C4-2B (cell line): ENCODE results near the gene ARL14EPL.
"Not testable (repeated sequence)": the region's sequence is repeated elsewhere in the genome, so short reads cannot be mapped to it uniquely, and the experiment has no call there.

Experiments used
- H3K27ac ChIP-seq: fragments of 450-650 bp; 2 replicates; pipeline ENCODE4 v1.5.1; 2017
- ZFX ChIP-seq: fragments of 450-650 bp; IDR thresholded peaks from 2 replicates; pipeline ENCODE4 v1.6.1; 2017
- TF ChIP-seq, protein P1 (sequence below): fragments of 450-650 bp; conservative IDR thresholded peaks from 2 replicates; pipeline ENCODE4 v1.5.1; 2017; ENCODE audit warnings: mild to moderate bottlenecking

ARL14EPL gene

DNA sequence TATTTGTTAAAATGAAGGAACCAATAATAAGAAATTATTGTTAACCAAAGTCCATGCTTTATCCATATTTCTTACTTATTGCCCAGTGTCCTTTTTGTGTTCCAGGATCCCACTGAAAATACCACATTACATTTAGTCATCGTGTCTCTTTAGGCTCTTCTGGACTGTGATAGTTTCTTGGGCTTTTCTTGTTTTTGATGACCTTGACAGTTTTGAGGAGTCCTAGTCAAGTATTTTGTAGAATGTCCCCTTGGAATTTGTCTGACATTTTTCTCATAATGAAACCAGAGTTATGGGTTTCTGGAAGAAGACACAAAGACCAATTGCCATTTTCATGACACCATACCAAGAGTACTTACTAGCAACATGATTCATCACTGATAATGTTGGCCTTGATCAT lies 38.9 kb downstream of the ARL14EPL start:
- no peak for TF ChIP-seq ZFX
- TF ChIP-seq, protein P1, sequence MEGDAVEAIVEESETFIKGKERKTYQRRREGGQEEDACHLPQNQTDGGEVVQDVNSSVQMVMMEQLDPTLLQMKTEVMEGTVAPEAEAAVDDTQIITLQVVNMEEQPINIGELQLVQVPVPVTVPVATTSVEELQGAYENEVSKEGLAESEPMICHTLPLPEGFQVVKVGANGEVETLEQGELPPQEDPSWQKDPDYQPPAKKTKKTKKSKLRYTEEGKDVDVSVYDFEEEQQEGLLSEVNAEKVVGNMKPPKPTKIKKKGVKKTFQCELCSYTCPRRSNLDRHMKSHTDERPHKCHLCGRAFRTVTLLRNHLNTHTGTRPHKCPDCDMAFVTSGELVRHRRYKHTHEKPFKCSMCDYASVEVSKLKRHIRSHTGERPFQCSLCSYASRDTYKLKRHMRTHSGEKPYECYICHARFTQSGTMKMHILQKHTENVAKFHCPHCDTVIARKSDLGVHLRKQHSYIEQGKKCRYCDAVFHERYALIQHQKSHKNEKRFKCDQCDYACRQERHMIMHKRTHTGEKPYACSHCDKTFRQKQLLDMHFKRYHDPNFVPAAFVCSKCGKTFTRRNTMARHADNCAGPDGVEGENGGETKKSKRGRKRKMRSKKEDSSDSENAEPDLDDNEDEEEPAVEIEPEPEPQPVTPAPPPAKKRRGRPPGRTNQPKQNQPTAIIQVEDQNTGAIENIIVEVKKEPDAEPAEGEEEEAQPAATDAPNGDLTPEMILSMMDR: no peak
- H3K27ac ChIP-seq: no peak overlapping the region

DNA sequence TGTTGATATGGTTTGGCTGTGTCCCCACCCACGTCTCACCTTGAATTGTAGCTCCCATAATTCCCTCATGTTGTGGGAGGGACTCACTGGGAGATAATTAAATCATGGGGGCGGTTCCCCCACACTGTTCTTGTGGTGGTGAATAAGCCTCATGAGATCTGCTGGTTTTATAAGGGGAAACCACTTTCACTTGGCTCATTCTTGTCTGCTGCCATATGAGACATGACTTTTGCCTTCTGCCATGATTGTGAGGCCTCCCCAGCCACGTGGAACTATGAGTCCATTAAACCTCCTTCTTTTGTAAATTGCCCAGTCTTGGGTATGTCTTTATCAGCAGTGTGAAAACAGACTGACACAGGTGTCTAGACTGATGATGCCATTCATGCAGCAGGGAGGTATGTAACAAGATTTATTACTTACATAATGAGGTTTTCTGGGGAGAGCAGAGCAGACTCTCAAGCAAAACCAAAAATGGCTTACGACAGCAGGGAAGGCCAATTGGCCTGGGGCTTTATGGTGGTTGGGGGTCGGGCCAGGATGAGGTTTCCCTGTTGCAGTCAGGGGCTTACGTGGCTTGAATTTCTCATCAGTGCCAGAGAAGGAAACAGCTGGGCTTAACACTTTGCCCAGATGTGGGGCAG lies 43.0 kb downstream of the ARL14EPL start:
- TF ChIP-seq, protein P1: no peak
- TF ChIP-seq ZFX: no peak
- no peak overlapping the region for H3K27ac ChIP-seq

GRCh38 chr5:116076496-116076895 lies 44.2 kb downstream of the ARL14EPL start:
- H3K27ac ChIP-seq: no peak overlapping the region
- TF ChIP-seq ZFX: no peak
- TF ChIP-seq, protein P1: no peak

DNA sequence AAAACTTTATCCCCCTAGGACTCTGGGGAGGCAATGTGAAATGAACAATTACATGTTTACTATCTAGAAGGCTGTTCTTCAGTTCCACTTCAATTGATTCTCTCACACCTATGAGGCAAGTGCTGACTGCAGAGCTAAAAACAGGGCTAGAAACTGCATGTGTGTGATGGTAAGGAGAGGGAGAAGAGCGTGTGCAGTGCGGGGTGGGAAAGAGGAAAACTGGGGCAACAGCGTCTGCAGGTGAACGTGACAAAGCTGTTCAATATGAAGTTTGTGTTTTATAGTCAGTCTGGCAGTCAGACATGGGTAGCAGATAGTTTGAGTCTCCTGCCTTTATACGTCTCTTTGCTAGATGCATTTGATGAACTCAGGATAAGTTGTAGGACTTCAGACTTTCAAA lies 45.9 kb downstream of the ARL14EPL start:
- no peak overlapping the region for H3K27ac ChIP-seq
- TF ChIP-seq, protein P1: no peak
- no peak for TF ChIP-seq ZFX

DNA sequence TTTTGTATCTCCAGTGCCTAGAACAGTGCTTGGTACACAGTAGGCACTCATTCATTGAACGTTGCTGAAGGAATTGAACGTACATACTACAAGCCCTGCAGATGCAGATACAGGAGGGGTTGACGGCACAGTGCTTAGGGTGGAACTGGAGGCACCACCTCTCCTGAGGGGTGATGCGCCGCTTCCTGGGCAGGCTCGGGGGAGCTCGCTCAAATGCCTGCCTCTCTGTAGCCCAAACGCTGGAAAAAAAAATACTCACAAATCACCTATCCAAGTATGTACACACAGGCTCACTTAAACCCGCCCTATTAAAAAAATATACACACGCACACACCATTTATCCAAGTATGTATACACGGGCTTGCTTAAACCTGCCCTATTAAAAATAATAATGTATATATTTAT lies 52.0 kb downstream of the ARL14EPL start:
- TF ChIP-seq, protein P1: no peak
- TF ChIP-seq ZFX: no peak

DNA sequence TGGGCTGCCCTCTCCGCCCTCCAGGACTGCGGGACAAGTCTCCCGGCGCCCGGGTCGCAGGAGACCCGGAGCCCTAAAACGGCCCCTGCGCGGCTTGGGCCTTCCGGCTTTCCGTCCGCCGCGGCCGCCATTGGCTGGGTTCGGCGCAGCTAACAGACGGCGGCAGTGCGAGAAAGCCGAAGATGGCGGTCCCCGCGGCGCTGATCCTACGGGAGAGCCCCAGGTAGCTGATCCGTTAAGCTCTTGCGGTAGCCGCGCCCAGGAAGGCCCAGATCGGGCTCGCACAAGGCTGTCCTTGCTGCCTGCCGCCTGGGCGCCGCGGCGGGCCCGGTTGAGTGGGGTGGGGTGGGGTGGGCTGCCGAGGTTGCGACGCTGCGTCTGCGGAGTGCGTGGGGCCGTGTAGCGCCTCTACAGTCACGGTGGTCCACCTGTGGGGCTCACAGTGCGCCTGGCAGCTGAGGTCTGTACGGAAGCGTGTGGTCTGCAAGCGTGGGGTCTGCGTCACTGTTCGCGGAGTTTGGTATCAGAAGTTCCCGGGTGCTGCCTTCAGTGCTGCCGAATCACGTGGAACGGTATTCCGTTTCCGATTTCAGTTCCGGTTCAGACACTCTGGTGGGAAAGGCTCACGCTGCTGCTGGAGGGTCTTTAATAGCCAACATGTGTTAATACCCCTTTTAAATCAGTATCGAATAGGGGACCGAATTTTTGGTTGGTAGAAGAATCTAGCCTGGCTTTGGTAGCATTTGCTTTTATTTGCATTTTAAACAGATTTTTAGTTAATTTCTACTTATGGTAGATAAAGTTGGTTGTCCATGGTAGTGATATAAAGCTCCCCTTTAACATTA lies 52.8 kb downstream of the ARL14EPL start, which contains the start of gene COMMD10:
Gene COMMD10 (plus strand): TSS at position 155 of the 845 bp plus-strand sequence.
- H3K27ac ChIP-seq: peak within 1 kb of the TSS; percentile 97
- TF ChIP-seq, protein P1: no peak
- TF ChIP-seq ZFX: peak; percentile 87

More for the DNA sequence above, 52.0 kb downstream of the ARL14EPL start:
- peak overlapping the region; percentile 97 for H3K27ac ChIP-seq

GRCh38 chr5:116086309-116086708 lies 54.0 kb downstream of the ARL14EPL start:
- not testable (repeated sequence) for H3K27ac ChIP-seq
